Esophagus squamous epithelium (tissue), 4 donors: Measurements from ENCODE around the gene DOCK1.

Source experiments
- POLR2A ChIP-seq, 4 donors: fragments of 450-650 bp; IDR thresholded peaks; one replicate each; pipeline ENCODE4 v1.6.1; 2017; ENCODE audit warnings: antibody characterized with exemption in 4 of 4, mild to moderate bottlenecking in 4 of 4, moderate library complexity in 3 of 4
- TF ChIP-seq, protein P1 (sequence below), 6 experiments: fragments of 450-650 bp in 4 of 6; fragments of 200-600 bp in 2 of 6; sonication (generic) in 2 of 6; IDR thresholded peaks; one replicate each; pipeline ENCODE4 v1.5.1; 2016 to 2019; ENCODE audit warnings: antibody characterized with exemption in 6 of 6, mild to moderate bottlenecking in 4 of 6, moderate library complexity in 4 of 6

DNA sequence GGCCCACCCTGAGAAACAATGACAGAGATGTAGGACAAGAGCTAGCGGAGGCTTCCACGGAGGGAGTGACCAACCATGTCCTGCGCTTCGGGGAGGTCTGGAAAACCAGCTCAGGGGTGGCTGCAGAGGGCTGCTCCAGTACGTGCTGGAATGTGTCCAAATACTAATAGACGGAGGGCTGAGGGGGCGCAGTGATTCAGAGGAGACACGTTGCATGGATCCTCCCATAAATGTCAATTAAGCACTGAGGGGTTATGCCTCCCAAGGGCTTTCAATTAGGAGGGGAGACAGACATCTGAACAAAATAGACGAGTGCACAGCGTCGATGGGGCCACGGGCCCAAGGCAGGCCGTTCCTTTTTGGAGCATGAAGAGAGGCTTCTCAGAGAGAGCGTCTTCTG lies 592.9 kb downstream of the DOCK1 start:
- TF ChIP-seq, protein P1, sequence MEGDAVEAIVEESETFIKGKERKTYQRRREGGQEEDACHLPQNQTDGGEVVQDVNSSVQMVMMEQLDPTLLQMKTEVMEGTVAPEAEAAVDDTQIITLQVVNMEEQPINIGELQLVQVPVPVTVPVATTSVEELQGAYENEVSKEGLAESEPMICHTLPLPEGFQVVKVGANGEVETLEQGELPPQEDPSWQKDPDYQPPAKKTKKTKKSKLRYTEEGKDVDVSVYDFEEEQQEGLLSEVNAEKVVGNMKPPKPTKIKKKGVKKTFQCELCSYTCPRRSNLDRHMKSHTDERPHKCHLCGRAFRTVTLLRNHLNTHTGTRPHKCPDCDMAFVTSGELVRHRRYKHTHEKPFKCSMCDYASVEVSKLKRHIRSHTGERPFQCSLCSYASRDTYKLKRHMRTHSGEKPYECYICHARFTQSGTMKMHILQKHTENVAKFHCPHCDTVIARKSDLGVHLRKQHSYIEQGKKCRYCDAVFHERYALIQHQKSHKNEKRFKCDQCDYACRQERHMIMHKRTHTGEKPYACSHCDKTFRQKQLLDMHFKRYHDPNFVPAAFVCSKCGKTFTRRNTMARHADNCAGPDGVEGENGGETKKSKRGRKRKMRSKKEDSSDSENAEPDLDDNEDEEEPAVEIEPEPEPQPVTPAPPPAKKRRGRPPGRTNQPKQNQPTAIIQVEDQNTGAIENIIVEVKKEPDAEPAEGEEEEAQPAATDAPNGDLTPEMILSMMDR (IDR thresholded peaks at IDR 0.05), result no peak
- TF ChIP-seq POLR2A (IDR thresholded peaks at IDR 0.05), result no peak
